Fibroblast of skin of scalp (primary cell): ENCODE results near the gene CD93. TPM values are rescaled to one million over a fixed set of nuclear protein-coding genes. Genes with fewer than 3 reads are reported as not detected.

Experiments used
- DNase-seq: peaks from one replicate; pipeline ENCODE4 v3.0.0-alpha.2; 2013
- polyA plus RNA-seq, 2 experiments: library from polyadenylated mRNA; unstranded; fragments of 120-200 nt; gene quantifications; one replicate each; pipeline ENCODE4 v1.2.1, GENCODE V29; 2013; ENCODE audit not compliant: insufficient read length in 2 of 2

CD93 gene
- 0.40 TPM for polyA plus RNA-seq (2013, experiment 1 of 2; ENCODE audit: insufficient read length)
- 1.5 TPM for polyA plus RNA-seq (2013, experiment 2 of 2; ENCODE audit: insufficient read length)

GRCh38 chr20:23086056-23086566, at the start of gene CD93:
Gene CD93 (minus strand): TSS chr20:23086324. CDS start chr20:23086192, 132 bp downstream.
- DNase-seq, result peak; percentile 41

DNA sequence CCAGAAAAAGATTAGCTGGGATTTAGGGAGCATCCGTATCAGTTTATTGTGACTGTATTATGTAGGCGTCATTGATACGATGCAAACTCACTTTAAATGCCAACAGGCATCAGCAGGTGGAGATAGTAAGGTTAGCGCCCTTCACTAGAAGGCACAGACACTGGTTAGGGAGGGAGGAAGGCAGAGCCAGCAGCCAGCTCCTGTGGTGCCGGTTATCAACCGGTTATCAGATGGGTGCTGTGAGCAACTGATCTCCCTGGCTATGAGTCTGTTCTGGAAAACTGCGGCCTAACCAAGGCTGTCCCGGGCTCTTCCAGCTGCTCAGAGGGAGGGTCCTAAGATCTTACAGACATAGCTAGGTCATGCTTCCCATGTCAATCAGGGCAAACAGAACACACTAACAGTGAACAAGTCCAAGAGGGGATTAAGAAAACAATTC, 47.5 kb upstream of the CD93 start:
- DNase-seq, result no peak

DNA sequence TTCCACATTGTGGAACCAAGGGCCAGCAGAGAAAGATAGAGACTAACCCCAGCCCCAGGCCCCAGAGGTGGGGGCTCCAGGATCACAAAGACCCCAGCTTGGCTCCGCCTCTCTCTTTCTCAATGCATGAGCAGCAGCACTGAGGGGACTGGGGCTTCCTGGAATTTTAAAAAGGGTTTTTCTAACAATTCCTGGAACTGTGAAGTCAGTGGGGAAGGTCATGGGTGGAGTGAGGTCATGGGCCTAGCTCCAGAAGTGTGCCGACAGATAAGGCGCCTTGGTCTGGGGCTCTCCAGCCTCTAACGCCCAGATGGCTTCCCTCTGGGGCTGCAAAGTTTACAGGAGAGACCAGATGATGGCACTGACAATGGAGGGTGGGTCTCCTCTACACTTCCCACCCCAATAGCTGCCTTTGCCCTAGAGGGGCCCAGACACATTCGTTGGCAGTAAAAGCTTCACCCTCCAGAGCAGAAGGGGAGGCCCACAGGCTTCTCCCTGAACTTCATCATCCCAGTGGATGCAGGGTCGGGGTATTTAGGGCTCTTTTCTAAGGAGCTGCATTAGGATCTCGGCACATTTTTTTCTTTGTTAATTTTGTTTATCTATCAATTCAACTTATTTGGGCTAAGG, 46.9 kb upstream of the CD93 start:
- DNase-seq, result no peak

DNA sequence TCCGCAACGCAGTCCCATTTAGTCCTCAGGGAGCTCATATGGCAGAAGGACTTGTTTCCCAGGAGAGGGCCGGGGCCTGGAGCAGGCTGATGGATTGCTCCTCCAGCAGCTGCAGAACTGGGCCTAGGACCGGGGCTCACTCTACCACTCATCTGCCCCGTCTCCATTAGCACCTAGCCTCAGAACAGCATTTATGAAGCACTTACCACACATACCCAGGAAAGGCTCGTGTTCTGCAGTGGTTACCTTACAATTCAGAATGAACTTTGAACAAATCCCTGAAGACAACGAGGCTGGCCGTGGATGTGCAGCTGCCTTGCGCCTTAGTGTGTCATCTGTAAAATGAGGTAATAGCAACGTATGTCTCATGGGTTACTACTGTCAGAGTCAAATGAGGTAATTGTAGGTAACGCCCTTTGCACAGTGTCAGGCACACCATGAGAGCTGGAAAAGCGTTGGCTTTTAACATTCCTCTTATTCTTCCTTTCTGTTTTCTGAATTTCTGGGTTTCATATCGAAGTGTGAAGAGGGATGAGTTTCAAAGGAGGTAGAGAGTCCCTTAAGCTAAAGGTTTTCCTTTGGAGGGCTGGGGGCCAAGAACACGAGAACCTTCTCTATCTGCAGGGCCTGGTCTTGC, 46.3 kb upstream of the CD93 start:
- no peak for DNase-seq

DNA sequence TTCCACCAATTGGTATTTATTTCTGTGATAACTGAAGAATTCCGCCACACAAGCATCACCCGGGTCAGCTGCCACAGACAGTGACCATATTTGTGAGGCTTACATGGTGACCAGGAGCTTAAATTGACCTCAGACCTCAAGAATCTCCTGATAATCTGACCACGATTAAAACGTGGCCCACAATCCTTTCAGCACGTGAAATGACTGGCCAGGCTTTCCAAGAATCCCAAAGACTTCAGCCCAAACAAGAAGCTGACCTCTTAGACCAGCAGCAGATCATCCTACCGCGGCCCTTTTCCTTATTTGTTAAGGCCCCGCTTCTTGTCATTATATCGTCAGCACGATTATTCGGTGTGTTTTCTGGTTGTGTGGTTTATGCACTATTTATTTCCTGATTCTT, 45.6 kb upstream of the CD93 start:
- DNase-seq, result peak; percentile 46

DNA sequence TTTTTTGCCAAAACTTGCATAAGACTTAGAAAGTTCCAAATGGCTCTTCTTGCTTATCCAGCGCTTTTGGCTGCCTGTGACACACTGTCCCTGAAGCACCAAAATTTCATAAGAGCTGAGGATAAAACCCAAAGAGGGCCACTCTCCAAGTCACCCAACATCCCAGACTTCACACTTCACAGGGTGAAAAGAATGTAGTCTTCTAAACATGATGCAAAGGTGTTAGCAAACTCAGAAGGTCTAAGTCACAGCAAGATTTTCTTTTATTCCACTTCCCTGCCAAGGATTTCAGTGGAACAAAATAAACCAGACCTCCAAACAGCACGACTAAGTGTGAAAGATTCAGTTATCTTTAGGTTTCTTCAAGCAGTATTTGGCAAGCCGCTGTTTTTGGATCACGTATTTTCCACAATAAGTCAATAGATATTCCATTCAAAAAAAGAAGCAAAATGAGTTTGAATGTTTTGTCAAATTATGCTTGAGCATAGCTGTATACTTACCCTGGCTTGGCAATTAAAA, 44.6 kb upstream of the CD93 start:
- no peak for DNase-seq

DNA sequence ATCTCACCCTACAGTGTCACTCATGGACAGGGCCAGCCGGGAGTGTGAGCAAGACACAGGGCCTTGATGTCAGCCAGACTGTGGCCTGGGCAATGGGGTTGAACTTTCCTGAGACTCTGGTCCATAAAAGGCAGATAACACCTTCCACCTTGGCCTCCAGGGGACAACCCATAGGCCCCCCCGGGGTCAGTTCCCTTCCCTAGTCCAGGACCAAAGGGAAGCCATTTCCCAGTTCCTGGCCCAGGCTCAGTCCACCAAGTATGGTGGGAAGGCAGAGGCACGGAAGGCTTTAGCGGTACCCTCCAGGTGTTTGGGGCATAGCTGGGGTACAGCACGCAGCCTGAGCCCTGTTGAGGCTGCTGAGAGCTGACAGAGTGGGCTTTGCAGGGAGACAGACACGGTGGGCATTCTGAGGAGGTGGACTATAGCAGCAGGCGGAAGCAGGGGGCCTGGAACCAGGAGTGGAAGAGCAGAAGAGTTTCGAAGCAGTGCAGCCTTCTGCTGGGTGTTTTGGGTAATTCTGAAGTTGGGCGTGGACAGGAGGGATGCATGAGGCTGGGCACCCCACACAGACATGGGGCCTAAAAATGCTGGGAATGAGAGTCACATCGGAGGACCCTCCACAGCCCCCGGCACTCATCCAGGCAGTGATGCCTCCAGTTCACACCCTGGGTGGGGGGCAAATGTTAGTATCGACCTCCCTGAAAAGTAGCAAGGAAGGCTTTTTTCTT, 43.9 kb upstream of the CD93 start:
- no peak for DNase-seq

DNA sequence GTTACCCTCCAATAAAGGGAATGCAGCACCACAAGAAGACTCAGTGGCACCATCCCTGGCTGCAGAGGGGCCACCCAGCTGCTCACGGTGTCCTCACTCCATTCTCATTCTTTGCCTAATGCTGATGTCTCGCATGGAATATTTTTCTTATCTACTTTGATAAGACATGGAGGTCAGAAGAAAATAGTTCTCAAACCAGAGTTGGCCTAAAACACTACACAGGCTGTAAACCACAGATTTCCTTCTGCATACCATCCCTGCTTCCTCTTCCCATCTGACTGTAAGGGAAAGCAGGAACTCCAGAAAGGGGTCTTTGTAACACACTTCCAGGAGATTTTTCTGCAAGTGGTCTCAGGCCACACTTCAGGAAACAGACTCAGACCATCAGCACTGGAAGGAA, 43.1 kb upstream of the CD93 start:
- no peak for DNase-seq

GRCh38 chr20:23128461-23129125, 42.5 kb upstream of the CD93 start:
- DNase-seq, result no peak

- DNase-seq, result no peak
Measured at GRCh38 chr20:23127506-23128279, 41.6 kb upstream of the CD93 start.

DNA sequence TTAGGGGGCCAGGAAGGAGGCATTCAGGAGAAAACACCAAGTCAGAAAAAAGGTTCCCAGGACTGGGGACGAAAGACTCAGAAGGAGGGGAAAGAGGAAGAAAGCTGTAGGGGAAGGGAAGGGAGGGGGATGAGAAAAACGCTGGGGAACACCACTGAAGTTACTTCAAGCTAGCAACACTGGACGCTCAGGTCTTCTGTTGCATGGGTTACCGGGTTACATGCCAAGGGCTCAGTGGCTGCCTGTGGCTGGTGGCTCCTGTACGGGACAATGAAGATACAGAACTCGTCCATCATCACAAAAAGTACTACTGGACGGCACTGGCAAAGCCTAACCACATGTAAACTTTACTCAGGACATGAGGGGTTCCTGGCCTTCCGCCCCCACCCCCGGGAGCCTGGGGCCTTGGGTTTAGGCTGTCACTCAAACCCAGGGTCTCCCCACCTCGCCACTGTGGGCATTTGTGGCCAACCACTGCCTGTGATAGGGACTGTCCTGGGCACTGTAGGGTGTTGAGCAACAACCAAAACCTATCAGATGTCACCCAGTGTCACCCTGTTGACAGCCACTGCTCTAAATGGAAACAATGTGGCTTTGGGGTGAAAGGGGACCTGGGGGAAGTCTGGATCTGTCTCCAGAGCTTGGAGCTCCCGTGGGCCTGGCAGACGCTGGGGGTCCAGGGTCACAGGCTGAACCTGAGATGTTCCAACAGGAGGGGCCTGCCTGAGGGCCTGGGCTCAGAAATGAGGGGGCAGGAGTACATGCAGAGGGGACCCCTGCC, 40.3 kb upstream of the CD93 start:
- DNase-seq, result no peak

DNA sequence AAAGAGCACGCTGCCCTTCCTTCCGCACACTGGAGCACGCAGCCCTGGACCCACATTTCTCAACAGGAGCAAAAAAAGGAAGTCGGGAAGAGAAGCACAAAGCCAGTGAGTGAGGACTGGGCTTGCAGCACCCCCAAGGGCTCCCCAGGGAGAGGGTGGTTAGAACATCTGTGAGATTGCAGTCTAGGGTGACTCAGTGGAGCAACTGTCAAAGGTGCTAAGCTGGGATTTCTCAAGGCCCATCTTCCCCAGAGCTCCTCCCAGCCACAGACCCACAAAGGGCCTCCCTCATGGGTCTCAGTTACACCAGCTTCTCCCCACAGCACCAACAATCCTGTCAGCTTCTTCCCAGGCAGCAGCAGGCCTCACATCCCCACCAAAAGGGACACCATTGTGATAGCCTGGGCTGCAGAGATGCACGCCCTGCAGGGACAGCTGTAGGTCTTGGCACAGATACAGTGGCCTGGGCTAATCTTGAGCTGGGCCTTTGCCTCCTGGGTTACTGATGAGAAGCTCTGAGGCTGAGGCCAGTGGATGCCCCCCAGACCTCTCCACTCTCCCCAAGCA, 39.6 kb upstream of the CD93 start:
- DNase-seq, result peak; percentile 46

DNA sequence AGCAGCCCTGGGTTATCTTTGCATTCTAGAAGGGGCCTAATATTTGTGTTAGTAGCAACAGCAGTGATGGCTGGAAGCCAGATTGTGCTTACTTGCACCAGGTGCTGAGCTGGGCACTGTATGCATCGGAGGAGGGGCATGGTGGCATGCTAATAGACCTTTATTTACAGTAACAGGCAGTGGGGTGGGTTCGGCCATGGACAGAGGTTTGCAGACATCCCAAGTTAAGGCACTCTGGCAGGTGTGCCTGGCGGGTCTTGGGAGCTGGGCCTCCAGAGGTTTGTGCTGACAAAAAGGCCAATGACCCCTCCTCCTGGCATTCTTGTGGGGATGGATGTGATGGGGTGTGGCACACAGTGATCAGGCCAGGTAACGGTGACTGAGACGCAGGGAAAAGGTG, 39.0 kb upstream of the CD93 start:
- no peak for DNase-seq

- DNase-seq, result no peak
Measured at GRCh38 chr20:23123886-23124285, 37.8 kb upstream of the CD93 start.

DNA sequence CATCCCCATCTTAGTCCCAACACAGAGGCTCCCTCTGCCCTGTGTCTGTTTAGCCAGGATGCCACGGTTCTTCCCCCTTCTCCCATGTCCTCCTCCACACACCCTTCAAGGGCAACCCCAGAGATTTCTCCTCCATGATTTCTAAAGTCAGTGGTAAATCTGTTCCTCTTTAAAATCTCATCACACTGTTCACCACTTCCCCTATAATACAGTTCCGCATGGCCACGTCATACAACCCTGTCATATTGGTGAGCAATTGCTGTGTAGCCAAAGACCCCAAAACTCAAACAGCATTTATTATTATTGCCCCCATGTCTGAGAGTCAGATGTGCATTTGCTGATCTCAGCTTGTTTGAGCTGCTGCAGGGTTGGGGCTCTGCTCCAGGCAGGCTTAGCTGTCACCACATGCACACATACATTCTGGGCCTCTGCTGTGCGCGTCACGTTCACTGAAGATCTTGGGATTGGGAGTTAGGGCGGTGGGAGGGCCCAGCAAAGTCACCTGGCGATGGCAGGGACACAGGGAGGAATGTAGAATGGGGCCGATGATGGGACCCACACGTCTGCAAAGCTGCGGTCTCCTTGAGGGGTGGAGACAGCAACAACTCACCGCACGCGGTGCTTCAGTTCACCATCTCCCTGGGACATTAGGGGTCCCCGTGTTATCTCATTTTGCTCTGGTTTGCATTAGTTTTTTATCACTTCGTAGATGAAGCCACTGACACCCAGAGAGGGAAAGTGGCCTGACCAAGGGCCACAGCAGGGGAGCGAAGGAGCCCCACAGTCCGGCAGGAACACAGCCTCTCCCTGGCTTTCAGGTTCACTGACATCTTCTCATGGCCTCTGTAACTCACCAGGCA, 36.9 kb upstream of the CD93 start:
- DNase-seq, result no peak

- DNase-seq, result no peak
Measured at GRCh38 chr20:23122321-23122720, 36.2 kb upstream of the CD93 start.

DNA sequence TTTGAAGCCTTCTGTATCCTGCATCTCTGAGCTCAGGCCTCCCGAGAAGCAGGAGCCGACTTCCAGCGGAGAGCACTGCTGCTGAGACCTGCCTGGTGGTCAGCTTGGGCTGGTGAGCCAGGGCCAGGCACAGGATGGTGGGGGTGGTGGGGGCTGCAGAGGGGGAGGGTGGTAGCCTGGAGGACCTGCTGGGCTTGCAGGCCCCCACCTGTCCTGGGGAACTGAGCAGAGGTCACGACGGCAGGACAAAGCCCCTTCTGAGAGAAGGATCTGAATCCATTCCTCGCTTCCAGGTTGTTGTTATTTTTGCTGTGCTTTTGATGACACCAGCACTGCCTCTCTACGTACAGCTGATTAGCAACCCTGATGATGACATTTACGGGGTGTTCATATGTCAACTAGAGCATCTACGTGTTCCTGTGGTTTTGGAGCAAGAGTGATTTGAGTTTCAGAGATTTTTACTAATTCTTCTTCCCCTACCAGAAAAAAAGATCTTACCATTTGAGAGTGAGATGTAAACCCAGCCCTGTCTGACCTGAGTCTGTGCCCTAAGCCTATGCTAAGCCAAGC, 35.7 kb upstream of the CD93 start:
- DNase-seq, result no peak

DNA sequence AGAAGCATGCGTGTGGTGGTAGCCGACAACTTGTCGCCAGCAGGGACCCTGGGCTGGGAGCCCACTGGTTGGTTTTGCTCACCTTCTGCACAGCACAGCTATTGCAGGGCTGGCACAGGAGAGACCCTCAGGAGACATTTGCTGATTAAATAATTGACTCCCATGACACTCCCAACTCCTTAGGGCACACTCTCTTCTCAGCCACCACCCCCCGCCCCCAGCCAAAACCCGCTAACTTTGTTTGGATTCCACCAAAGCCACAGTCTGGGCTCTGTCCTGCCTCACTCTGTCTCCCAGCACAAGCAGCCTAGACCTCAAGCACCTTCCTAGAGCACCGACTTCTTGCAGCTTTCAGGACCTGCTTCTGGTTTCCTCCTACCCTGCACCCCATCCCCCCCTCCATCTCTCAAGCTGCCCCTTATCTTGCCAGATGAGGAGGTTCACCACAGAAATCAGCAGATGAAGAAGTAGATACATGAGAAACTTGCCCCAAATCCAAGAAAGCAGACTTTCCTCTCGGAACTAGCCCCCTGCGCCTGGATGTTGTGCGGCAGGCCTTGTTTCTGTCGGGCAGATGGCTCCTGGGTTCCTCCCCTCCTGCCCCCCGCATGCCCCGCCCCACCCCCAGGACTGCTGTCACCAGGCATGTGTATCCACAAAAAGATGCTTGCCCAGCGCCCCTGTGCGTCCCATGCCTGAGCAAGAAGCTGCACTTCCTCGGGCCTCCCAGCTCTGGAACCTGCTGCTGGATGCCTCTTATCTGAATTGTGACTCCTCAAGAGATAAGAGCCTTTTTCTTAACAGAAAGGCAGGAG, 35.0 kb upstream of the CD93 start:
- no peak for DNase-seq
